Testis (tissue), 2 donors: ENCODE data around the gene SH3RF3.

ENCODE experiments used
- POLR2A ChIP-seq: fragments of 450-650 bp; IDR thresholded peaks from one replicate; pipeline ENCODE4 v1.6.1; 2017; ENCODE audit warnings: antibody characterized with exemption, mild to moderate bottlenecking, moderate library complexity
- TF ChIP-seq, protein P1 (sequence below), 3 experiments: fragments of 450-650 bp in 2 of 3; fragments of 200-600 bp in 1 of 3; sonication (generic) in 1 of 3; IDR thresholded peaks; one replicate each; pipeline ENCODE4 v1.5.1; 2016 to 2019; ENCODE audit warnings: antibody characterized with exemption in 3 of 3, mild to moderate bottlenecking in 2 of 3, moderate library complexity in 1 of 3

DNA sequence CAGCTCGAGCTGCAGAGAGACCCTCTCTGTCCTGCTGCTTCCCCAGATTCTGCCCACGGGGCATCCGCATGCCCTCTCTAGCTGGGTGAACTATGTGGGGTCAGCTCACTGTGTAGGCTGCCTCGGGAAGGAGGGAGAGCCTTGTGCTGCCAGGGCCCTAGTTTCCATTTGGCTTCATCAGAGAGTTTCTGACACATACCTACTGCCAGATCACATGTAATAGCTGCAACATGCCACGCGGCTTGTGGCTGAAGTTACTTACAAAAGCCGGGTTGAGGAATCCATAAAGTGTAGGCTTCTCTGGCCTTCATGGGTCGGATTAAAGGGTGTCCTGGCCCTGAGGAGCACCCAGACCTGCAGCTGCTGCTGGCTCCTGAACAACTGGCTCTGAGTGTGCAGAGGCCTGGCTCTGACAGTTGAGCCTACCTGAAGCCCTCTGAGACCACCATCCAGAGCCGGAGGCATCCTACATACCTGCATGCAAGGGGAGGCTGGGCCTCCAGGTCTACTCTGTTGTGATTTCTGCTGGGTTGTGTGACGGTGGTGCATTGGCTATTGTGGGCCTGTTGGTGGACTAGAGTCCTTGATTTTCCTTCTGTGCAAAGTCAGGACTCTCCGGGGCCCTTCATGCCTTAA is 130.0 kb downstream of the SH3RF3 start:
- TF ChIP-seq, protein P1, sequence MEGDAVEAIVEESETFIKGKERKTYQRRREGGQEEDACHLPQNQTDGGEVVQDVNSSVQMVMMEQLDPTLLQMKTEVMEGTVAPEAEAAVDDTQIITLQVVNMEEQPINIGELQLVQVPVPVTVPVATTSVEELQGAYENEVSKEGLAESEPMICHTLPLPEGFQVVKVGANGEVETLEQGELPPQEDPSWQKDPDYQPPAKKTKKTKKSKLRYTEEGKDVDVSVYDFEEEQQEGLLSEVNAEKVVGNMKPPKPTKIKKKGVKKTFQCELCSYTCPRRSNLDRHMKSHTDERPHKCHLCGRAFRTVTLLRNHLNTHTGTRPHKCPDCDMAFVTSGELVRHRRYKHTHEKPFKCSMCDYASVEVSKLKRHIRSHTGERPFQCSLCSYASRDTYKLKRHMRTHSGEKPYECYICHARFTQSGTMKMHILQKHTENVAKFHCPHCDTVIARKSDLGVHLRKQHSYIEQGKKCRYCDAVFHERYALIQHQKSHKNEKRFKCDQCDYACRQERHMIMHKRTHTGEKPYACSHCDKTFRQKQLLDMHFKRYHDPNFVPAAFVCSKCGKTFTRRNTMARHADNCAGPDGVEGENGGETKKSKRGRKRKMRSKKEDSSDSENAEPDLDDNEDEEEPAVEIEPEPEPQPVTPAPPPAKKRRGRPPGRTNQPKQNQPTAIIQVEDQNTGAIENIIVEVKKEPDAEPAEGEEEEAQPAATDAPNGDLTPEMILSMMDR (IDR thresholded peaks at IDR 0.05) = no peak
- no peak for TF ChIP-seq POLR2A
